ENCODE results near the gene RALA.

Gene RALA

GRCh38 chr7:39609935-39610263, 13.5 kb upstream of the RALA start:
- DNase-seq (ENCODE audit: low read depth) = no peak
- no peak for TF ChIP-seq CTCF (IDR thresholded peaks at IDR 0.05; ENCODE audit: insufficient read depth, low read depth, low read length, missing control alignments)
- H3K4me3 ChIP-seq (ENCODE audit: low read depth, low read length) = peak overlapping the region; percentile 11

- TF ChIP-seq CTCF (IDR thresholded peaks at IDR 0.05; ENCODE audit: insufficient read depth, low read depth, low read length, missing control alignments) = no peak
- H3K4me3 ChIP-seq (ENCODE audit: low read depth, low read length) = no peak overlapping the region
- DNase-seq (ENCODE audit: low read depth) = no peak
These were observed 9.8 kb upstream of the RALA start for GRCh38 chr7:39613577-39613976.

GRCh38 chr7:39614299-39614698, 9.1 kb upstream of the RALA start:
- no peak for DNase-seq (ENCODE audit: low read depth)
- H3K4me3 ChIP-seq (ENCODE audit: low read depth, low read length) = no peak overlapping the region
- no peak for TF ChIP-seq CTCF (IDR thresholded peaks at IDR 0.05; ENCODE audit: insufficient read depth, low read depth, low read length, missing control alignments)

GRCh38 chr7:39615350-39615975, 7.9 kb upstream of the RALA start:
- DNase-seq (ENCODE audit: low read depth) = no peak
- no peak for TF ChIP-seq CTCF (IDR thresholded peaks at IDR 0.05; ENCODE audit: insufficient read depth, low read depth, low read length, missing control alignments)
- H3K4me3 ChIP-seq (ENCODE audit: low read depth, low read length) = no peak overlapping the region

GRCh38 chr7:39616138-39616537, 7.2 kb upstream of the RALA start:
- DNase-seq (ENCODE audit: low read depth) = no peak
- no peak overlapping the region for H3K4me3 ChIP-seq (ENCODE audit: low read depth, low read length)
- TF ChIP-seq CTCF (IDR thresholded peaks at IDR 0.05; ENCODE audit: insufficient read depth, low read depth, low read length, missing control alignments) = no peak

- no peak overlapping the region for H3K4me3 ChIP-seq (ENCODE audit: low read depth, low read length)
- no peak for DNase-seq (ENCODE audit: low read depth)
- no peak for TF ChIP-seq CTCF (IDR thresholded peaks at IDR 0.05; ENCODE audit: insufficient read depth, low read depth, low read length, missing control alignments)
These were observed 6.4 kb upstream of the RALA start for GRCh38 chr7:39617005-39617404.

- no peak for TF ChIP-seq CTCF (IDR thresholded peaks at IDR 0.05; ENCODE audit: insufficient read depth, low read depth, low read length, missing control alignments)
- H3K4me3 ChIP-seq (ENCODE audit: low read depth, low read length) = no peak overlapping the region
- DNase-seq (ENCODE audit: low read depth) = no peak
These were observed 4.5 kb upstream of the RALA start for GRCh38 chr7:39618868-39619267.

All from GM12865 (cell line).